ENCODE results near the gene NARF. TPM values are rescaled to one million over a fixed set of nuclear protein-coding genes. Genes with fewer than 3 reads are reported as not detected.
"Not testable (repeated sequence)": the region's sequence is repeated elsewhere in the genome, so short reads cannot be mapped to it uniquely, and the experiment has no call there.

NARF gene
- total RNA-seq, 2 donors from 2014 or later = 47.6 to 50.9 TPM

- no peak for DNase-seq
- peak; percentile 35 for ATAC-seq
- intact Hi-C loops (cut with DNase I, micrococcal nuclease) = no loop called here
Observed at GRCh38 chr17:82490512-82491195, 32.1 kb downstream of the NARF start.

- no peak for DNase-seq
- intact Hi-C loops (cut with DNase I, micrococcal nuclease) = no loop called here
- no peak for ATAC-seq
Observed at GRCh38 chr17:82491196-82491530, 32.6 kb downstream of the NARF start.

- ATAC-seq (no peak), DNase-seq (no peak)
- intact Hi-C loops (cut with DNase I, micrococcal nuclease) = no loop called here
Observed at GRCh38 chr17:82491533-82491932, 33.0 kb downstream of the NARF start.

- ATAC-seq = no peak
- intact Hi-C loops (cut with DNase I, micrococcal nuclease) = no loop called here
- no peak for DNase-seq
Observed at GRCh38 chr17:82492643-82493225, 34.2 kb downstream of the NARF start.

GRCh38 chr17:82493226-82493781 lies 34.8 kb downstream of the NARF start:
- DNase-seq (no peak), ATAC-seq (no peak)
- intact Hi-C loops (cut with DNase I, micrococcal nuclease) = no loop called here

GRCh38 chr17:82494236-82495055 lies 35.9 kb downstream of the NARF start:
- intact Hi-C loops (cut with DNase I, micrococcal nuclease) = no loop called here
- ATAC-seq (peak; percentile 47), DNase-seq (peak; percentile 81 to 84)

GRCh38 chr17:82495844-82496528 lies 37.4 kb downstream of the NARF start:
- intact Hi-C loops (cut with DNase I, micrococcal nuclease) = no loop called here
- DNase-seq (peak; percentile 63 to 76), ATAC-seq (peak; percentile 66)

- peak; percentile 87 for ATAC-seq
- intact Hi-C loops (cut with DNase I, micrococcal nuclease) = no loop called here
- peak; percentile 98 for DNase-seq
Observed at GRCh38 chr17:82496529-82497434, 38.2 kb downstream of the NARF start.

- peak; percentile 37 to 53 for DNase-seq
- intact Hi-C loops (cut with DNase I, micrococcal nuclease) = no loop called here
Observed at GRCh38 chr17:82497483-82498405, 39.2 kb downstream of the NARF start.

GRCh38 chr17:82502207-82502606 lies 43.7 kb downstream of the NARF start:
- intact Hi-C loops (cut with DNase I, micrococcal nuclease) = no loop called here
- no peak for ATAC-seq

More at GRCh38 chr17:82497483-82498405, 39.2 kb downstream of the NARF start:
- ATAC-seq = peak; percentile 48

GRCh38 chr17:82503094-82503727 lies 44.7 kb downstream of the NARF start:
- intact Hi-C loops (cut with DNase I, micrococcal nuclease) = no loop called here
- no peak for DNase-seq
- no peak for ATAC-seq

More at GRCh38 chr17:82502207-82502606, 43.7 kb downstream of the NARF start:
- DNase-seq = no peak

GRCh38 chr17:82503728-82504308 lies 45.3 kb downstream of the NARF start:
- ATAC-seq (no peak), DNase-seq (no peak)
- intact Hi-C loops (cut with DNase I, micrococcal nuclease) = no loop called here

- DNase-seq = no peak
- ATAC-seq = no peak
- intact Hi-C loops (cut with DNase I, micrococcal nuclease) = no loop called here
Observed at GRCh38 chr17:82505296-82505695, 46.8 kb downstream of the NARF start.

GRCh38 chr17:82506402-82506801 lies 47.9 kb downstream of the NARF start:
- intact Hi-C loops (cut with DNase I, micrococcal nuclease); DNase-seq; ATAC-seq: not testable (repeated sequence)

GRCh38 chr17:82507631-82508175 lies 49.2 kb downstream of the NARF start:
- DNase-seq (no peak), ATAC-seq (no peak)
- intact Hi-C loops (cut with DNase I, micrococcal nuclease) = no loop called here

- ATAC-seq; intact Hi-C loops (cut with DNase I, micrococcal nuclease); DNase-seq: not testable (repeated sequence)
Observed at GRCh38 chr17:82511642-82512041, 53.1 kb downstream of the NARF start.
